BE2C (cell line): Measurements from ENCODE around the gene XPC.

Experiments used
- DNase-seq: peaks from one replicate; pipeline ENCODE4 v3.0.0-alpha.2; 2020
- H3K27me3 ChIP-seq: fragments of 250-450 bp; sonication (Bioruptor Pico); 2 replicates; pipeline ENCODE4 v1.5.1; 2020; ENCODE audit warnings: mild to moderate bottlenecking
- H3K36me3 ChIP-seq: fragments of 250-450 bp; sonication (Bioruptor Pico); 2 replicates; pipeline ENCODE4 v1.5.1; 2020; ENCODE audit warnings: mild to moderate bottlenecking
- H3K4me1 ChIP-seq: fragments of 250-450 bp; sonication (Bioruptor Pico); 2 replicates; pipeline ENCODE4 v1.5.1; 2020
- H3K4me3 ChIP-seq: 2 replicates; pipeline ENCODE4 v1.5.1; 2011; ENCODE audit warnings: low read depth, low read length
- H3K9me3 ChIP-seq: fragments of 250-450 bp; sonication (Bioruptor Pico); 2 replicates; pipeline ENCODE4 v1.5.1; 2020
- TF ChIP-seq, protein P1 (sequence below): IDR thresholded peaks from 2 replicates; pipeline ENCODE4 v1.5.1; 2012; ENCODE audit warnings: mild to moderate bottlenecking, low read depth, low read length

Gene XPC

DNA sequence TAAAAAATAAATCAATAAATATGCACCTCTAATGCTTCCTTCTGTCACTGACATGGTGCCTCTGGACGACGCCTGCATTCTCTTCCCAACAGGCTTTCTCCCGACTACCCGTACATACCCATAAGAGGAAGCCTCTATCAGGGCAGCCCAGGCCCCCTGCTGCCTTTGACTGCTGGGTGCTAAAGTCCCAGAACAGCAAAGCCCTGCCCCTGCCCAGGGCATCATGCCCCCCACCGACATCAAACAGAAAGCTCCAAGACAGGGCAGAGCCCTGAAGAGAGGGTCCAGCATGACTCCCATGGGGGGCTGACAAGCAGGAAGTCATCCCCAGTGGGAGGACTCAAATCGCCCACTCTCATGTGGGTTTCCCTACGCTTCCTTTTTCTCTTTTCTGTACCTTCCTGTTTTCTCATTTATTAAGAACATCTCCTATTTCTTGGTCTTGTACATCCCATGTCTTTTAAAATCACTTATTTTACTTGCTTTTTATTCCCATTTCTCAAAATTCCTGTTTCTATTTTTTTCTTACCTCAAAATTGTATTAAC, 23.4 kb downstream of the XPC start:
- no peak overlapping the region for H3K4me3 ChIP-seq
- H3K36me3 ChIP-seq = no peaks in the 10 kb centered on the region
- DNase-seq = no peak
- H3K9me3 ChIP-seq = no peaks in the 10 kb centered on the region
- TF ChIP-seq, protein P1, sequence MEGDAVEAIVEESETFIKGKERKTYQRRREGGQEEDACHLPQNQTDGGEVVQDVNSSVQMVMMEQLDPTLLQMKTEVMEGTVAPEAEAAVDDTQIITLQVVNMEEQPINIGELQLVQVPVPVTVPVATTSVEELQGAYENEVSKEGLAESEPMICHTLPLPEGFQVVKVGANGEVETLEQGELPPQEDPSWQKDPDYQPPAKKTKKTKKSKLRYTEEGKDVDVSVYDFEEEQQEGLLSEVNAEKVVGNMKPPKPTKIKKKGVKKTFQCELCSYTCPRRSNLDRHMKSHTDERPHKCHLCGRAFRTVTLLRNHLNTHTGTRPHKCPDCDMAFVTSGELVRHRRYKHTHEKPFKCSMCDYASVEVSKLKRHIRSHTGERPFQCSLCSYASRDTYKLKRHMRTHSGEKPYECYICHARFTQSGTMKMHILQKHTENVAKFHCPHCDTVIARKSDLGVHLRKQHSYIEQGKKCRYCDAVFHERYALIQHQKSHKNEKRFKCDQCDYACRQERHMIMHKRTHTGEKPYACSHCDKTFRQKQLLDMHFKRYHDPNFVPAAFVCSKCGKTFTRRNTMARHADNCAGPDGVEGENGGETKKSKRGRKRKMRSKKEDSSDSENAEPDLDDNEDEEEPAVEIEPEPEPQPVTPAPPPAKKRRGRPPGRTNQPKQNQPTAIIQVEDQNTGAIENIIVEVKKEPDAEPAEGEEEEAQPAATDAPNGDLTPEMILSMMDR = no peak
- no peaks in the 10 kb centered on the region for H3K4me1 ChIP-seq
- H3K27me3 ChIP-seq = no peaks in the 10 kb centered on the region

DNA sequence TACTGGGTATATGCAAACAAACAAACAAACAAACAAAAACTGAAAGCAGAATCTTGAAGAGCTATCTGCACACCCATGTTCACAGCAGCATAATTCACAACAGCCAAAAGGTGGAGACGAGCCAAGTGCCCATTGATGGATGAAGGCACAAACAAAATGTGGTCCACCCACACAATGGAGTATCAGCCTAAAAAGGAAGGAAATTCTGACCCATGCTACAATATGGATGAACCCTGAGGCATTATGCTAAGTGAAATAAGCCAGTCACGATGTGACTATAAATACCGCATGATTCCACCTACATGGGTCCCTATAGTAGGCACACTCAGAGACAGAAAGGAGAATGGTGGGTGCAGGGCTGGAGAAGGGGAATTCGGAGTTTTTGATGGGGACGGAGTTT, 24.1 kb downstream of the XPC start:
- H3K4me3 ChIP-seq = no peak overlapping the region
- TF ChIP-seq, protein P1 = no peak
- H3K36me3 ChIP-seq = no peaks in the 10 kb centered on the region
- DNase-seq = no peak
- H3K4me1 ChIP-seq = no peaks in the 10 kb centered on the region
- H3K9me3 ChIP-seq = no peaks in the 10 kb centered on the region
- no peaks in the 10 kb centered on the region for H3K27me3 ChIP-seq

DNA sequence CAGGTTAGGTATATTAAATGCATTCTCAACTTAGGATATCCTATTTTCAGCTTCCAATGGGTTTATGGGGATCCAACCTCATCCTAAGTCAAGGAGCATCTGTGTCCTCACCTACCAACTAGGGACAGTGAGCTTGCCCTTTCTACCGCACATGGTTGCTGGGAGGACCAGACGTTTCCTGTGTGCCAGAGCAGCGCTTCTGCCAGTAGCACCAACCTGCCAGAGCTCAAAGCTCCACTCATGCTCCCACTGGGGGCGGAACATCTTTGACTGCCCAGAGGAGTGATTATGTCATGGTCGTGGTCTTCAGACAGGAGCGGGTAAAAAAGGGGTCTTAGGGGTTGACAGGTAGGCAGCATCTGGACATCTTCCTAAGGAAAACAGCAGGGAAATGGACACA, 24.7 kb downstream of the XPC start:
- Histone ChIP-seq H3K9me3 (no peaks in the 10 kb centered on the region), H3K4me1 (no peaks in the 10 kb centered on the region), H3K36me3 (no peaks in the 10 kb centered on the region), H3K27me3 (no peaks in the 10 kb centered on the region), H3K4me3 (no peak overlapping the region)
- no peak for DNase-seq
- TF ChIP-seq, protein P1 = no peak

DNA sequence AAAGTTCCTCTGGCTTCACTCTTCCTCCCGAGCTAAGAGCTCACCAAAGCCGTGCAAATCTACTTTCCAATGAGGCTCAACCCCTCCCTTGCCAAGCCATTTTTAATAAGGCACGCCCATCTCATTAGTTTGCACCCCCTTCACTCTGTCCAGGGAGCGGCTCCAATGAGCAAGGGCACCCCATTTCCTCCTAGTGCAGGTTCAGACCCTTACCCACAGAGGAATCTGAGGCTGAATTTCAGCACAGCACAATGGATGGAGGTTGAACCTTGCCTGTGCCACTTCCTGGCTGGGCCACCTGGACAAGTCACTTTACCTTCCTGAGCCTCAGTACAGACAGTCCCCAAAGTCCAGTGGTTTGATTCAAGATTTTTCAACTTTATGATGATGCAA, 25.4 kb downstream of the XPC start:
- no peaks in the 10 kb centered on the region for H3K4me1 ChIP-seq
- TF ChIP-seq, protein P1 = no peak
- no peaks in the 10 kb centered on the region for H3K9me3 ChIP-seq
- no peak for DNase-seq
- H3K27me3 ChIP-seq = no peaks in the 10 kb centered on the region
- no peak overlapping the region for H3K4me3 ChIP-seq
- H3K36me3 ChIP-seq = no peaks in the 10 kb centered on the region

DNA sequence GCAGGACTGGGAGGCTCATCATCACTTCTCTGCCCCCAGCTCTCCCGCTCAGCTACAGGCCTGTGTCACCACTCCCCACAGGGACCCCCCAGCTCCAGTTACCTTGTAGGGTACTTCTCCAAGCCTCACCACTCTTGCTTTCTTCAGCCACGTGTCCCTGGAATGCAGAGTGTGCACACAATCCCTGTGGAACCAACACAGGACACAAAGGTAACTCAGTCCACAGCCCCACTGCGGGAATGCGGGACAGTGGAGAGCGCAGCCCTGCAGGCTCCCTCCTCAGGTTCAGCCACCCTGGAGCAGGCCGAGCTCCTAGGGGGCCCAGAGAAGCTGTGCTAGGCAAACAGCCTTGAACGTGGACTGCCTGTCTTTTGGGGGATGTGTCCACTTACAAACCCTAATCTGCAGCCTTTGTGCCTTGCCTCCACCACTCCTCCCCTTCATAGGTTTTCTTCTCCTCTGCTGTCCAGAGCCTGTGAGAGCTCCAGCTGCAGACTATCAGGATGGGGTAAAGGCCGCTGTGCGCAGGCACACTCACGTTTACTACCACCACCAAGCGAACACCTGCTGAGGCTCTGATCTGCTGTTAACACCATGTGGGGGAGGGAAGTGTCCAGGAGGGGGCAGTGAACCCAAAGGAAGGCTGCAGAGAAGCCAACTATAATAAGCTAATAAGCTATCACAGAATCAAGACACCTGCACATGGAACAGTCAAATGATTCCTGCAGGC, 26.0 kb downstream of the XPC start:
- DNase-seq = no peak
- H3K36me3 ChIP-seq = no peaks in the 10 kb centered on the region
- TF ChIP-seq, protein P1 = peak; percentile 32; the same call in 1 of the 2 replicates
- no peaks in the 10 kb centered on the region for H3K4me1 ChIP-seq
- H3K9me3 ChIP-seq = no peaks in the 10 kb centered on the region
- H3K4me3 ChIP-seq = no peak overlapping the region
- H3K27me3 ChIP-seq = no peaks in the 10 kb centered on the region

DNA sequence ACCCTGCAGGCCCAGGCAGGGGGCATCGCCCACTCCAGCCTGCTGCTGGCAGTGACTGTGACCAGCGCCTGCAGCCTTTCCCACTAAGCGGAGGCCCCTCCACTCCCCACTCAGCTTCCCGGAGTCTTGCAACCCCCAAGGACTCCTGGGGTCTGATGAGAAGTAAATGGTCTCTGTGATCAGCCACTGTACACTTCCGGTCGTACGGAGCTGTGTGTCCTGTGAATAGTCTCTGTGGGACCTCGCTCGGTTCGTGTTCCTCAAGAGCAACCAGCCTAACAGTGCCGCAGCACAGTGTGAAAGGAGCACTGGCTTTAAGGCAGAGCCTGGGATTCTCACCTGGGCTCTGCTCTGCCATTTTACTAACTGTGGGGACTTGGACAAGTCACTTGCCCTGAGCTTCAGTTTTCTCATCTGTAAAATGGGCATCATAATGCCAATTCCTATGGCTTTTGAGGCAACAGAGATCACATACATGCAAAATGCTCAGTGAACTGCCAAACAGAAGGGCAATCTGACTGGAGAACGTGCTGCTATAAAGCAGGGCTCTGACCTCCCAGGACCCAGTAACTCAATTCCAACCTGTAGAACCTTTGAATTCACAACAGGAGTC, 26.8 kb downstream of the XPC start:
- TF ChIP-seq, protein P1 = no peak
- no peak for DNase-seq
- no peaks in the 10 kb centered on the region for H3K36me3 ChIP-seq
- no peaks in the 10 kb centered on the region for H3K4me1 ChIP-seq
- H3K4me3 ChIP-seq = no peak overlapping the region
- no peaks in the 10 kb centered on the region for H3K9me3 ChIP-seq
- no peaks in the 10 kb centered on the region for H3K27me3 ChIP-seq
